ENCODE data around the gene PARVA. TPM values are rescaled to one million over a fixed set of nuclear protein-coding genes. Genes with fewer than 3 reads are reported as not detected.

PARVA gene
- total RNA-seq, 1 experiment from 2014 or later = 13.9 TPM

- no peak for DNase-seq (ENCODE audit: low spot score)
Measured at GRCh38 chr11:12546660-12547059, 169.3 kb downstream of the PARVA start.

- no peak for DNase-seq (ENCODE audit: low spot score)
Measured at GRCh38 chr11:12547953-12548650, 170.7 kb downstream of the PARVA start.

GRCh38 chr11:12552692-12553091, 175.3 kb downstream of the PARVA start:
- no peak for DNase-seq (ENCODE audit: low spot score)

- DNase-seq (ENCODE audit: low spot score) = no peak
Measured at GRCh38 chr11:12554122-12554521, 176.8 kb downstream of the PARVA start.

GRCh38 chr11:12556155-12556554, 178.8 kb downstream of the PARVA start:
- no peak for DNase-seq (ENCODE audit: low spot score)

- DNase-seq (ENCODE audit: low spot score) = no peak
Measured at GRCh38 chr11:12556788-12557384, 179.5 kb downstream of the PARVA start.

- DNase-seq (ENCODE audit: low spot score) = no peak
Measured at GRCh38 chr11:12559011-12559410, 181.6 kb downstream of the PARVA start.

- no peak for DNase-seq (ENCODE audit: low spot score)
Measured at GRCh38 chr11:12560362-12560761, 183.0 kb downstream of the PARVA start.

- no peak for DNase-seq (ENCODE audit: low spot score)
Measured at GRCh38 chr11:12560861-12561260, 183.5 kb downstream of the PARVA start.

- no peak for DNase-seq (ENCODE audit: low spot score)
Measured at GRCh38 chr11:12564012-12564411, 186.6 kb downstream of the PARVA start.

- DNase-seq (ENCODE audit: low spot score) = no peak
Measured at GRCh38 chr11:12565406-12565805, 188.0 kb downstream of the PARVA start.

GRCh38 chr11:12567746-12568460, 190.5 kb downstream of the PARVA start:
- DNase-seq (ENCODE audit: low spot score) = no peak

GRCh38 chr11:12569499-12570425, 192.4 kb downstream of the PARVA start:
- DNase-seq (ENCODE audit: low spot score) = no peak

- DNase-seq (ENCODE audit: low spot score) = no peak
Measured at GRCh38 chr11:12573707-12574485, 196.5 kb downstream of the PARVA start.

GRCh38 chr11:12577725-12578644, 200.6 kb downstream of the PARVA start:
- DNase-seq (ENCODE audit: low spot score) = no peak

- no peak for DNase-seq (ENCODE audit: low spot score)
Measured at GRCh38 chr11:12581416-12581815, 204.0 kb downstream of the PARVA start.

- no peak for DNase-seq (ENCODE audit: low spot score)
Measured at GRCh38 chr11:12581923-12582322, 204.6 kb downstream of the PARVA start.
